NOMO-1 (cell line): ENCODE measurements around the gene JKAMP.

ENCODE experiments used
- DNase-seq, 2 experiments: peaks; one replicate each; lab custom pipeline; 2025; ENCODE audit not compliant: unreplicated experiment in 2 of 2; lab: John Stamatoyannopoulos, UW

Gene JKAMP

GRCh38 chr14:59537476-59537875 is 53.2 kb downstream of the JKAMP start:
- no peak for DNase-seq

- DNase-seq = peak; percentile 71 to 74
Measured at GRCh38 chr14:59538936-59539335, 54.6 kb downstream of the JKAMP start.

GRCh38 chr14:59540852-59541251 is 56.5 kb downstream of the JKAMP start:
- DNase-seq = peak; percentile 7 to 44

GRCh38 chr14:59541731-59542130 is 57.4 kb downstream of the JKAMP start:
- no peak for DNase-seq

GRCh38 chr14:59543873-59544272 is 59.6 kb downstream of the JKAMP start:
- no peak for DNase-seq

- DNase-seq = no peak
Measured at GRCh38 chr14:59547310-59547709, 63.0 kb downstream of the JKAMP start.
